ENCODE results near the gene AFDN. TPM values are rescaled to one million over a fixed set of nuclear protein-coding genes. Genes with fewer than 3 reads are reported as not detected.

AFDN gene
- total and polyA plus RNA-seq, 2 of the 8 experiments (the other 6 are each of a cell fraction or from before 2014, with no cell fraction given): 53.4 to 192 TPM

GRCh38 chr6:167791091-167791779 lies 35.5 kb upstream of the AFDN start (continued):
- no peak for TF ChIP-seq RAD21 (IDR thresholded peaks at IDR 0.05 in 1 of 2, conservative IDR thresholded peaks at IDR 0.05 in 1 of 2; ENCODE audit: low read depth in 2 of 2, low read length in 2 of 2)

Measured in H1 (cell line).